Neural cell (in vitro differentiated cells): ENCODE measurements around the gene ARL2. TPM values are rescaled to one million over a fixed set of nuclear protein-coding genes. Genes with fewer than 3 reads are reported as not detected.
"Not testable (repeated sequence)": the region's sequence is repeated elsewhere in the genome, so short reads cannot be mapped to it uniquely, and the experiment has no call there.

Experiments used
- H2AFZ ChIP-seq: fragments of 200-600, 300-800 bp; sonication (generic), shearing (Covaris generic); 2 replicates; pipeline ENCODE4 v1.6.0; 2014; ENCODE audit warnings: low read depth, mild to moderate bottlenecking, antibody characterized with exemption, low read length, moderate library complexity
- H3F3A ChIP-seq: fragments of 200-600 bp; shearing (Covaris generic); 2 replicates; pipeline ENCODE4 v1.6.1; 2016; ENCODE audit warnings: mild to moderate bottlenecking, moderate library complexity, mixed read lengths, antibody characterized with exemption, low read length; ENCODE audit not compliant: insufficient read depth, poor library complexity, severe bottlenecking
- H3K27ac ChIP-seq: fragments of 200-600, 300-800 bp; sonication (generic), shearing (Covaris generic); 2 replicates; pipeline ENCODE4 v1.5.1; 2014; ENCODE audit warnings: mild to moderate bottlenecking, low read length, moderate library complexity
- H3K27me3 ChIP-seq: fragments of 300-800, 200-600 bp; sonication (generic), shearing (Covaris generic); 2 replicates; pipeline ENCODE4 v1.6.0; 2014; ENCODE audit warnings: mild to moderate bottlenecking, low read depth, low read length, moderate library complexity; ENCODE audit not compliant: insufficient read depth
- H3K36me3 ChIP-seq: fragments of 300-800, 200-600 bp; sonication (generic), shearing (Covaris generic); 2 replicates; pipeline ENCODE4 v1.5.1; 2014; ENCODE audit warnings: mild to moderate bottlenecking, antibody characterized with exemption, low read length, moderate library complexity; ENCODE audit not compliant: insufficient read depth
- H3K4me2 ChIP-seq: fragments of 300-800, 200-600 bp; sonication (generic), shearing (Covaris generic); 2 replicates; pipeline ENCODE4 v1.6.0; 2014; ENCODE audit warnings: mild to moderate bottlenecking, low read length
- H3K4me3 ChIP-seq: fragments of 300-800, 200-600 bp; sonication (generic), shearing (Covaris generic); 2 replicates; pipeline ENCODE4 v1.5.1; 2014; ENCODE audit warnings: mild to moderate bottlenecking, low read length, moderate library complexity
- H3K79me2 ChIP-seq: fragments of 200-600 bp; shearing (Covaris generic); replicated peaks from 2 replicates; pipeline ENCODE4 v1.6.0; 2014; ENCODE audit warnings: mild to moderate bottlenecking, low read length, moderate library complexity; ENCODE audit not compliant: insufficient read depth
- H3K9ac ChIP-seq: fragments of 300-800, 200-600 bp; sonication (generic), shearing (Covaris generic); 2 replicates; pipeline ENCODE4 v1.6.1; 2016; ENCODE audit warnings: mild to moderate bottlenecking, low read length, mixed read lengths
- H3K9me2 ChIP-seq: fragments of 200-600 bp; shearing (Covaris generic); 2 replicates; pipeline ENCODE4 v1.6.1; 2016; ENCODE audit warnings: mild to moderate bottlenecking, low read length, mixed read lengths; ENCODE audit not compliant: insufficient read depth
- H3K9me3 ChIP-seq: fragments of 200-600, 300-800 bp; sonication (generic), shearing (Covaris generic); 2 replicates; pipeline ENCODE4 v1.6.1; 2016; ENCODE audit warnings: mild to moderate bottlenecking, mixed run types, low read length, moderate library complexity, mixed read lengths
- H4K20me1 ChIP-seq: fragments of 200-600 bp; shearing (Covaris generic); 2 replicates; pipeline ENCODE4 v1.6.1; 2016; ENCODE audit warnings: mild to moderate bottlenecking, mixed run types; ENCODE audit not compliant: insufficient read depth
- EP300 ChIP-seq: fragments of 450-650 bp; conservative IDR thresholded peaks from 2 replicates; pipeline ENCODE4 v1.6.1; 2014; ENCODE audit warnings: antibody characterized with exemption, mild to moderate bottlenecking, moderate library complexity; ENCODE audit not compliant: poor library complexity, severe bottlenecking
- EZH2 ChIP-seq: fragments of 200-600, 300-800 bp; shearing (Covaris generic), sonication (generic); IDR thresholded peaks from 2 replicates; pipeline ENCODE4 v1.6.1; 2014; ENCODE audit warnings: antibody characterized with exemption, low read length, borderline replicate concordance, mild to moderate bottlenecking; ENCODE audit not compliant: insufficient read depth, poor library complexity, severe bottlenecking
- MXI1 ChIP-seq: fragments of 450-650 bp; conservative IDR thresholded peaks from 2 replicates; pipeline ENCODE4 v1.6.1; 2014; ENCODE audit warnings: antibody characterized with exemption, mild to moderate bottlenecking; ENCODE audit not compliant: poor library complexity, severe bottlenecking
- POLR2AphosphoS5 ChIP-seq: IDR thresholded peaks from 2 replicates; pipeline ENCODE4 v1.6.1; 2012
- RAD21 ChIP-seq: fragments of 450-650 bp; conservative IDR thresholded peaks from 2 replicates; pipeline ENCODE4 v1.6.1; 2014; ENCODE audit warnings: antibody characterized with exemption, mild to moderate bottlenecking, moderate library complexity
- SMC3 ChIP-seq: fragments of 450-650 bp; conservative IDR thresholded peaks from 2 replicates; pipeline ENCODE4 v1.6.1; 2014; ENCODE audit warnings: antibody characterized with exemption, mild to moderate bottlenecking, moderate library complexity; ENCODE audit not compliant: poor library complexity
- TAF1 ChIP-seq: IDR thresholded peaks from 2 replicates; pipeline ENCODE4 v1.6.1; 2012; ENCODE audit warnings: low read depth
- polyA plus RNA-seq: library from polyadenylated mRNA; depleted of rRNA; stranded (reverse); fragments of >200 nt; gene quantifications from 2 replicates; pipeline ENCODE4 v1.2.3, GENCODE V29; 2014
- TF ChIP-seq, protein P1 (sequence below): fragments of 450-650 bp; IDR thresholded peaks from 2 replicates; pipeline ENCODE4 v1.5.1; 2014; ENCODE audit warnings: antibody characterized with exemption, mild to moderate bottlenecking, moderate library complexity; ENCODE audit not compliant: poor library complexity, severe bottlenecking
- TF ChIP-seq, protein P2 (sequence below): IDR thresholded peaks from 2 replicates; pipeline ENCODE4 v1.6.1; 2012; ENCODE audit warnings: borderline replicate concordance

Gene ARL2
- polyA plus RNA-seq, 1 donor from 2014 or later: 158 TPM

DNA sequence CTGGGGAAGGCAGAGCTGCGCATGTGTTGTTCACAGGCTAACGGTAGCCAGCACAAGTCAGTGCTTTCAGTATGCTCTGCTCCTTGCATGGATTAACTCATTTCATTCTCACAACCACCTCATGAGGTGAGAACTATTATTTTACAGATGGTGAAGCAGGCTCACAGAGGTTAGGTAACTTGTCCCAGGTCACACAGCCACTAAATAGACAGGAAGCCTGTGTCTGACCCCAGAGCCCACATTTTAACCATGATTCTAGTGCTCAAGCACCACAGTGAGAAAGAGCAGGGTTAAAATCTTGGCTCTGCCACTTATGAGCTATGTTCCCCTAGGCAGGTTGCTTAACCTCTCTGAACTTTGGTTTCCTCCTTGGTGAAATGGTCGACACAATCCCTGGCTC is 7.0 kb downstream of the ARL2 start:
- no peak overlapping the region for H3K27ac ChIP-seq

DNA sequence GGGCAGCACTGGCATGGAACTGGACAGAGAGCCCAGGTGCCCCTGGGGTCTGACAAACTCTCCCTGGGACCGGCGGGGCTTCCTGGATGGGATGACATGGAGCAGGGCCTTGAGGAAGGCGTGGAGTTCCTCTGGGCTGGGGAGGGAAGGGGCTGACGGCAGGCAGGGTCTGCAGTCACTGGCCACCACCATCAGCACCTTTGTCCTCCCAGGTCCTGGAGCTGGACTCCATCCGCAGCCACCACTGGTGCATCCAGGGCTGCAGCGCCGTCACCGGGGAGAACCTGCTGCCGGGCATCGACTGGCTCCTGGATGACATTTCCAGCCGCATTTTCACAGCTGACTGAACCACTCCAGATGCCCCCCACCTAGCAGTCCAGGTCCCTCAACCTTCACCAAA is 7.5 kb downstream of the ARL2 start:
- no peak overlapping the region for H3K27ac ChIP-seq
- H3F3A ChIP-seq: no peaks in the 10 kb centered on the region
- no peak overlapping the region for H3K4me2 ChIP-seq
- no peak overlapping the region for H3K9ac ChIP-seq
- H3K79me2 ChIP-seq: no peaks in the 10 kb centered on the region
- TF ChIP-seq, protein P1, sequence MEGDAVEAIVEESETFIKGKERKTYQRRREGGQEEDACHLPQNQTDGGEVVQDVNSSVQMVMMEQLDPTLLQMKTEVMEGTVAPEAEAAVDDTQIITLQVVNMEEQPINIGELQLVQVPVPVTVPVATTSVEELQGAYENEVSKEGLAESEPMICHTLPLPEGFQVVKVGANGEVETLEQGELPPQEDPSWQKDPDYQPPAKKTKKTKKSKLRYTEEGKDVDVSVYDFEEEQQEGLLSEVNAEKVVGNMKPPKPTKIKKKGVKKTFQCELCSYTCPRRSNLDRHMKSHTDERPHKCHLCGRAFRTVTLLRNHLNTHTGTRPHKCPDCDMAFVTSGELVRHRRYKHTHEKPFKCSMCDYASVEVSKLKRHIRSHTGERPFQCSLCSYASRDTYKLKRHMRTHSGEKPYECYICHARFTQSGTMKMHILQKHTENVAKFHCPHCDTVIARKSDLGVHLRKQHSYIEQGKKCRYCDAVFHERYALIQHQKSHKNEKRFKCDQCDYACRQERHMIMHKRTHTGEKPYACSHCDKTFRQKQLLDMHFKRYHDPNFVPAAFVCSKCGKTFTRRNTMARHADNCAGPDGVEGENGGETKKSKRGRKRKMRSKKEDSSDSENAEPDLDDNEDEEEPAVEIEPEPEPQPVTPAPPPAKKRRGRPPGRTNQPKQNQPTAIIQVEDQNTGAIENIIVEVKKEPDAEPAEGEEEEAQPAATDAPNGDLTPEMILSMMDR: no peak
- TF ChIP-seq TAF1 (no peak), RAD21 (no peak), POLR2AphosphoS5 (no peak), EZH2 (no peak), EP300 (no peak), SMC3 (no peak), MXI1 (no peak)
- TF ChIP-seq, protein P2, sequence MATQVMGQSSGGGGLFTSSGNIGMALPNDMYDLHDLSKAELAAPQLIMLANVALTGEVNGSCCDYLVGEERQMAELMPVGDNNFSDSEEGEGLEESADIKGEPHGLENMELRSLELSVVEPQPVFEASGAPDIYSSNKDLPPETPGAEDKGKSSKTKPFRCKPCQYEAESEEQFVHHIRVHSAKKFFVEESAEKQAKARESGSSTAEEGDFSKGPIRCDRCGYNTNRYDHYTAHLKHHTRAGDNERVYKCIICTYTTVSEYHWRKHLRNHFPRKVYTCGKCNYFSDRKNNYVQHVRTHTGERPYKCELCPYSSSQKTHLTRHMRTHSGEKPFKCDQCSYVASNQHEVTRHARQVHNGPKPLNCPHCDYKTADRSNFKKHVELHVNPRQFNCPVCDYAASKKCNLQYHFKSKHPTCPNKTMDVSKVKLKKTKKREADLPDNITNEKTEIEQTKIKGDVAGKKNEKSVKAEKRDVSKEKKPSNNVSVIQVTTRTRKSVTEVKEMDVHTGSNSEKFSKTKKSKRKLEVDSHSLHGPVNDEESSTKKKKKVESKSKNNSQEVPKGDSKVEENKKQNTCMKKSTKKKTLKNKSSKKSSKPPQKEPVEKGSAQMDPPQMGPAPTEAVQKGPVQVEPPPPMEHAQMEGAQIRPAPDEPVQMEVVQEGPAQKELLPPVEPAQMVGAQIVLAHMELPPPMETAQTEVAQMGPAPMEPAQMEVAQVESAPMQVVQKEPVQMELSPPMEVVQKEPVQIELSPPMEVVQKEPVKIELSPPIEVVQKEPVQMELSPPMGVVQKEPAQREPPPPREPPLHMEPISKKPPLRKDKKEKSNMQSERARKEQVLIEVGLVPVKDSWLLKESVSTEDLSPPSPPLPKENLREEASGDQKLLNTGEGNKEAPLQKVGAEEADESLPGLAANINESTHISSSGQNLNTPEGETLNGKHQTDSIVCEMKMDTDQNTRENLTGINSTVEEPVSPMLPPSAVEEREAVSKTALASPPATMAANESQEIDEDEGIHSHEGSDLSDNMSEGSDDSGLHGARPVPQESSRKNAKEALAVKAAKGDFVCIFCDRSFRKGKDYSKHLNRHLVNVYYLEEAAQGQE: no peak
- H3K4me3 ChIP-seq: no peak overlapping the region
- H4K20me1 ChIP-seq: no peaks in the 10 kb centered on the region
- no peaks in the 10 kb centered on the region for H3K36me3 ChIP-seq
- H2AFZ ChIP-seq: no peak overlapping the region
- no peaks in the 10 kb centered on the region for H3K9me2 ChIP-seq
- no peaks in the 10 kb centered on the region for H3K27me3 ChIP-seq
- no peaks in the 10 kb centered on the region for H3K9me3 ChIP-seq

More for the DNA sequence above, 7.0 kb downstream of the ARL2 start:
- TF ChIP-seq MXI1: no peak
- TF ChIP-seq TAF1: no peak
- TF ChIP-seq, protein P2: no peak
- no peak for TF ChIP-seq POLR2AphosphoS5
- TF ChIP-seq, protein P1: no peak
- Histone ChIP-seq H3K79me2 (no peaks in the 10 kb centered on the region), H2AFZ (no peak overlapping the region), H3F3A (no peaks in the 10 kb centered on the region), H3K9me2 (no peaks in the 10 kb centered on the region), H4K20me1 (no peaks in the 10 kb centered on the region), H3K27me3 (no peaks in the 10 kb centered on the region), H3K4me2 (no peak overlapping the region), H3K9me3 (no peaks in the 10 kb centered on the region), H3K36me3 (no peaks in the 10 kb centered on the region), H3K4me3 (no peak overlapping the region), H3K9ac (no peak overlapping the region)

DNA sequence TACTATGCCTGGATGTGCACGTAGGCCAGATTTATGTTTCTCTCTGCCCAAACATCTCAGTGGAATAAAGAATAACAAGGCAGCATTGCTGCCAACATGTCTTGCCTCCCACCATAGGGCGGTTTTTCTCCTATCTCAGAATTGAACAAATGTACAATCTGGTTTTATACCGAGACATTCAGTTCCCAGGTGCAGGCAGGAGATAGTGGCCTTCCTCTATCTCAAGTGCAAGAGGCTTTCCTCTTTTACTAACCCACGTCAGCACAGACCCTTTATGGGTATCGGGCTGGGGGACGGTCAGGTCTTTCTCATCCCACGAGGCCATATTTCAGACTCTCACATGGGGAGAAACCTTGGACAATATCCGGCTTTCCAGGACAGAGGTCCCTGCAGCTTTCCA is 9.5 kb downstream of the ARL2 start:
- H3F3A ChIP-seq, H3K27me3 ChIP-seq, H3K4me2 ChIP-seq, H3K9me2 ChIP-seq, H3K27ac ChIP-seq, H4K20me1 ChIP-seq, H3K9me3 ChIP-seq, H3K79me2 ChIP-seq, H3K9ac ChIP-seq, H3K4me3 ChIP-seq, H2AFZ ChIP-seq, H3K36me3 ChIP-seq: not testable (repeated sequence)
